Mononuclear cell (primary cell): ENCODE measurements around the gene KDR. TPM values are rescaled to one million over a fixed set of nuclear protein-coding genes. Genes with fewer than 3 reads are reported as not detected.

Experiments used
- H3K27me3 ChIP-seq: 2 replicates; pipeline ENCODE4 v1.6.0; 2011; ENCODE audit warnings: low read length, control low read depth; ENCODE audit not compliant: insufficient read depth
- H3K4me1 ChIP-seq: 2 replicates; pipeline ENCODE4 v1.5.1; 2011; ENCODE audit warnings: mild to moderate bottlenecking, low read length, control low read depth; ENCODE audit not compliant: insufficient read depth
- H3K4me3 ChIP-seq: 2 replicates; pipeline ENCODE4 v1.5.1; 2011; ENCODE audit warnings: mild to moderate bottlenecking, low read length, moderate library complexity
- H3K9me3 ChIP-seq: 2 replicates; pipeline ENCODE4 v1.5.1; 2011; ENCODE audit warnings: low read depth, mild to moderate bottlenecking, control low read depth, low read length
- total RNA-seq: library from RNA; depleted of rRNA; stranded (reverse); fragments of >200 nt; gene quantifications from one replicate; pipeline ENCODE4 v1.2.3, GENCODE V29; 2012

KDR gene
- total RNA-seq, 1 donor: not detected

DNA sequence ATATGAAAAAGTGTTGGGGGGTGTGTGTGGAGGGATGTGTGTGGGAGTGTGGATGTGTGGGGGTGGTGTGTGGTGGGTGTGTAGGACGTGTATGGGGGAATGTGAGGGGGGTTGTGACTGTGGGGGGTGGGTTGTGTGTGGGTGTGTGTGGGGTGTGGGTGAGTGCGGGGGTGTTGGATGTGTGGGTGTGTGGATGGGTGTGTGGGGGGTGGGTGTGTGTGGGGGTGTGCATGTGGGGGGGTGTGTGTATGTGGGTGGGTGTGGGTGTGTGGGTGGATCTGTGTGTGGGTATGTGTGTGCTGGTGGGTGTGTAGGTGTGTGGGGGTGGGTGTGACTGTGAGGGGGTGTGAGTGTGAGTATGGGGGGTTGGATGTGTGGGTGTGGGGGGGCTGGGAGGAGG lies 47.8 kb downstream of the KDR start:
- no peaks in the 10 kb centered on the region for H3K27me3 ChIP-seq
- no peaks in the 10 kb centered on the region for H3K4me1 ChIP-seq
- no peak overlapping the region for H3K4me3 ChIP-seq
- no peaks in the 10 kb centered on the region for H3K9me3 ChIP-seq

DNA sequence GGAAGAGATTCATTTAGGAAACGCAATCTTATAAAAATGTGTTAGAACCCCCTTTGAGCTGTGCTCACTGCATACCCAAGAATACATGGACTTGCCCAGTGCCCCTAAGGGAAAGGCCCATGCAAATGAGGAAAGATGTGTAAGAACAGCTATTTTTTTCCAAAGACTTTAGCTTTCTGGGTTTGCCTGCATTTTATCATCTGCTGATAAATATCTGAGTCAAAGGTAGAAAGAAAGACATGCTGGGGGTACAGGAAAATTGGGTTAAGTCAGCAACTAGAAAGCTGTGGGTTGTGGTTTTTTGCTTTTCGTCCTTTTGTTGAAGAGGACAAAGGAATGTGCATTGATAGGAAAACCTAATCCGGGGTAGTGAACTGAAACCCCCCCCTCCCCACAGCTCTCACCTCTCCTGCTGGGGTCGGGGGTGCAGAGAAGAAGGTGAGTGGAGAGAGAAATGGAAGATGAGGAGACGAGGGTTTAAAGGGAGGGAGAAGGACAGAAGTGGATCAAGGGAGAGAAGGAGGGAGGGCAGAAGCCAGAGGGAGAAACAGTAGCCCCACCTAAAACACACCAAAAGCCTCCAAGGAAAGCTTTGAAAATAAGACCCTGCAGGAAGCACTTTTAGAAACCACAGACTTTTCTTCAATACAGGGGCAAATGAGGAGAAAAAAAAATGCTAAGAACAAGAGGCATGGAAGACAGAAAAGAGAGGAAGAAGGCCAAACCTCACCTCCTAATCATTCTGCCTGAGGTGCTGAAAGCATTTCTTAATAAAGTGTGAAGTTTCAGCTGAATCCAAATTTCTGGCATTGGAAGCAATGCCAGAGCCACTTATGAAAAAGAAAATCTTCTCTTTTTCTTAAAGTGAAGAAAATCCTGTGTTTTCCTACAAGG lies 49.3 kb downstream of the KDR start:
- no peaks in the 10 kb centered on the region for H3K9me3 ChIP-seq
- no peaks in the 10 kb centered on the region for H3K4me1 ChIP-seq
- no peak overlapping the region for H3K4me3 ChIP-seq
- H3K27me3 ChIP-seq: no peaks in the 10 kb centered on the region

DNA sequence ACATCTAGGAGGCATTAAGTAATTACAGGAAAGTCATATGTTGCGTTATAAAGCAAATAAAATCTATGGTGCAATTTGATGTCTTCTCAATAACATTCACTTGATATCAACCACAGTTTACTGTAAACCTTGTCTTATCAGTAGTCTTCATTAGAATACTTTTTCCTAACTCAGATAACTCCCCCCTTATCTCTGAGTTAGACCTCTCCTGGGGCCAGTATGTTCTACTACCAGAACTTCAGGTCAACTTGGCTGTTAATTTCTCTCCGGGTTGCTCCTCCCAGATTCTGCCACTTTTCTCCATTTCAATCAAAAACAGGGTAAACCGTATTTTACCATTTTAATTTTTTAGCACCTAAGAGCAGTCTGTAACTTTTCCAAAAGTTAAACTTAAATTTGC lies 50.0 kb downstream of the KDR start:
- H3K27me3 ChIP-seq: no peaks in the 10 kb centered on the region
- no peak overlapping the region for H3K4me3 ChIP-seq
- no peaks in the 10 kb centered on the region for H3K9me3 ChIP-seq
- H3K4me1 ChIP-seq: no peaks in the 10 kb centered on the region

DNA sequence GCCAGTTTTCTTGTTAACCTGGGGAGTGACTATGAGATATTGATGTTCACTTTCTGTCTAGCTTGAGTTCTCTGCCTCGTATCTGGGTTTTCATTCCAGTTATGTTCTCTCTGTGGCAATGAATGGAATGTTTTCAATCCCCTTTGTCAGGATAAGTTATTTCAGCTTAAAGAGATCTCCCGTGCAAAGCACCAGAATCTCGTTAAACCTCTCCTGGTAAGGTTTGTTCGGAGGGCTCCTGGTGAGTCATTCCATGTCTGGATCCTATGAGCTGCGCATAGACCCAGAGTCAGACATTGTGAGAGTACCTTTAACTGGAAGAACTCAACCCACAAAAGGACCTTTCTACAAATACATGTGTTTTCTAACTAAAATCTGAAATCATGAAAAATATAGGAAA lies 51.0 kb downstream of the KDR start:
- Histone ChIP-seq H3K4me1 (no peaks in the 10 kb centered on the region), H3K4me3 (no peak overlapping the region), H3K9me3 (no peaks in the 10 kb centered on the region), H3K27me3 (no peaks in the 10 kb centered on the region)

DNA sequence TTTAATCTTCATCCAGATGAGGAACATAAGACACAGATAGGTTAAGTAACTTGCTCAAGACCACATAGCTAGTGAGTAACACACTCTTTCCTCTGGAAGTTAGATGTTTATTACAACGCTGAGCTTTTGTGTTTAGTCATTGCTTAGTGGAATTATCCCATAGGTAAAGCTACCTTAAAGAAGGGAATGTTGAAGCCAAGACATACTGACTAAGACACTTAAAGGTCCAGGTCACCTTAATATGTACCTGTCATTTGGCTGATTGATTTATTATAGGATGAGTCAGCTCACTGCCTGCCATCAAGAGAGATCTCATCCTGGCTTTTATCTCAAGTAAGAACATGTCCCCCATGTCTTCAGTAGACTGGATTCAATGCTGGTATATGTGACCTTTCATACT lies 53.4 kb downstream of the KDR start:
- Histone ChIP-seq H3K27me3 (no peaks in the 10 kb centered on the region), H3K4me1 (no peaks in the 10 kb centered on the region), H3K4me3 (no peak overlapping the region), H3K9me3 (no peaks in the 10 kb centered on the region)

DNA sequence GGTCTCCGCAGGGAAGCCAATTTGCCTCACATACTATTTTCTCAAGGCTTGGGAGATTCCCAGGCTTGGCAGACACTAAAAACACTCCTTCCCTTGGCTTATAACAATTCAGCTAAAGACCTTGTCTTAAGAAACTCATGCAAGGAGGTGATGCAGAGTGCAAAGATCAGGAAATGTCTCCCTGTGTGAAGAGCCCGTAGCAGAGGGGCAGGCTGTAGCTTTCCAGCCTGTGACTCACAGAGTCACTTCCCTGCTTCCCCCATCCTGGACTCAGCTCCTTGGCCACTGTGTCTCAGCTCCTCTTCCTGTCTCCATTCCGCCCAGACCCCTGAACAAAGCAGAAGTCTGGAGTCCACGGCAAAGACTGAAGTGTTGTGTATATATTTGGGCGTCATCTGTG lies 56.1 kb downstream of the KDR start:
- H3K9me3 ChIP-seq: no peaks in the 10 kb centered on the region
- no peaks in the 10 kb centered on the region for H3K27me3 ChIP-seq
- H3K4me1 ChIP-seq: no peaks in the 10 kb centered on the region
- H3K4me3 ChIP-seq: no peak overlapping the region

DNA sequence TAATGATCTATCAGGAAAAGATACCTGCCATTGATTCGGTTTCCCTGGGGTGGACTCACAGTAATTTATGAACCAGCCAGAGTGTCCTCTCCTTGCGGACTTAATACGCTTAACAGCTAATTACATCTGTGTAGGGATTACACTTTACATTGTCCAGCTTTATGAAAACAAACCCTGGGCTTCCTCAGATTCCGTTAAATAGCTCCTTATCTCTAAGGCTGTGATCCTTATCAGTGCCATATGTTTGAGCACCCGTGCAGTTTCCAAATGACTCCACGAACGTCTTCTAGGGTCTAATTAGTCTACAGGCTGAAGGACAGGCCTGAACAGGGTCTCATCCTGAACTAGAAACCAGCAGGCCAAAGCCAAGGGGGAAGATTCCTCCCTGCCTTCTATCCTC lies 56.9 kb downstream of the KDR start:
- H3K9me3 ChIP-seq: no peaks in the 10 kb centered on the region
- H3K4me1 ChIP-seq: no peaks in the 10 kb centered on the region
- H3K27me3 ChIP-seq: no peaks in the 10 kb centered on the region
- H3K4me3 ChIP-seq: no peak overlapping the region

DNA sequence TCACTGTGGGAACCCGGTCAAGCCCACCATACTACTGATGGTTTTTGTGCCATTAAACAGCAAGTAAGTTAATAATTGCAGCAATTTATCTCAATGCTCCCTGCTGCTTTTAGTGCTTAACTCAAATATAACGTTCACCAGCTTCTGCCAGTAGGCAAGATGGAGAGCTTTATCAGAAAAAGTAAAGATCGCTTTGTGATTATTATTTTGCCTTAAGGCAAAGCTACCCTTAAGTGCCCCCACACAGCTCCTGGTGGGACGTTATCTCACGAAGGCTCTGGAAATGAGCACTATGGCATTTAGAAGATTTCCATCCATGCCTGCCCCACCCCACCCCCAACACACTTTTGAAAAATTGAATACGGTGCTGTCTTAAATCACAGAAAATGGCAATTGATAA lies 59.4 kb downstream of the KDR start:
- Histone ChIP-seq H3K27me3 (no peaks in the 10 kb centered on the region), H3K4me1 (no peaks in the 10 kb centered on the region), H3K9me3 (no peaks in the 10 kb centered on the region), H3K4me3 (no peak overlapping the region)

DNA sequence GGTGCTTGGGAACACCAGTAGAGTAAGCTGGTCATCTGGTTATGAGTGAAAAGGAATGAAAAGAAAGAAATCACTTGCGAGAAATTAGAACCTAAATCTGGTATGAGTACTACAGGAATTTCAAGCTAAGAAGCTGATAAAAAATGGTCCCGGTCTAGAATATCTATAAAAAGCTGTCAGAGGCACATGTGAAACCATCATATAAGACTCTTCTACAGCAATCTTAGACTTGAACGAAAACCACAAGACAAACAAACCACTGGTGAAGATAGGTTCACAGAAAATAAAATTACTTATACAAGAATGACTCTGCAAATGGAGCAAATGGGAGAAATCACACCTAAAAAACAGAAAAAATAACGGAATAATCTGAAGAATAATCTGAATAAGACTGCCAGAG lies 69.9 kb downstream of the KDR start:
- Histone ChIP-seq H3K27me3 (no peaks in the 10 kb centered on the region), H3K4me1 (no peaks in the 10 kb centered on the region), H3K9me3 (no peaks in the 10 kb centered on the region), H3K4me3 (no peak overlapping the region)

DNA sequence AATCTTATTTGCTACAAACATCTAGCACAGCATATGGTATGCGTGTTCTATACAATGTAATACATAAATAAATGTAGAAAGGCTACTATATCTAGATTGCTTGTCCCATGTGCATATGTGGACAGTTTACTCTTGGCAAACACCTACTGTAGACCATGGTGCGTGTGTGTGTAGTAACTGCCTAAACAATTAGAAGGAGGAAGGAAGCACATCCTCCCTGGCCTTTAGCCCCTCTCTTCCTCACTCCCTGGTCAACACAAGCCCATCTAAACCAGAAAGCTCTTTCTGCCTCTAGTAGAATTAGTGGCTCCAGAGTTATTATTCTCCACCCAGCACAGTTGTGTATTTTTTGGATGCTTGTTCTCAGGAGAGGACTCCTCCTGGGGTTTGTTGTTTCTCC lies 73.9 kb downstream of the KDR start:
- Histone ChIP-seq H3K4me1 (no peaks in the 10 kb centered on the region), H3K9me3 (no peaks in the 10 kb centered on the region), H3K27me3 (no peaks in the 10 kb centered on the region), H3K4me3 (no peak overlapping the region)

DNA sequence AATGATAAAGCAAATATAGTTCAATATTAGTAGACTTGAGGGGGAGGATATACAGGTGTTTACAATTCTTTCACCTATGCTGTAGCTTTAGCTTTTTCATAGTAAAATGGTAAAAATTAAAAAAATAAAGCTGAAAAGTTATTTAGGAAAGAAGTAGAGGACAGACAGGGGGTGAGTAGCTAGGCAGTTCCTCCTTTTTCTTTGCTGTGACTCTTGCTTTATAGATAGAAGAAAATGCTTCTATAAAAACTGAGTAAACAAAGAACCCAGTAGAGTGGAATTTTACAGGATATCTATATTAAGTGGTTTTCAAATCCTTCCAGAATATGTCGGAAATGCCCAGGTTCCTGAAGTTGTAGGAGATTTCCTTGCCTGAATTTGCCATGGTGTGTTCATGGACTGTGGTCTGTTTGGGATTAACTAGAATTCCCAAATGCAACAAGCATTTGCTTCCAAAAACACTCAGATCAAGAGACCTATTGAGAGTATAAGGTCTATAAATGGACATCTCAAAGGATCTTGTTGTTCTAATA lies 74.9 kb downstream of the KDR start:
- no peaks in the 10 kb centered on the region for H3K27me3 ChIP-seq
- H3K4me1 ChIP-seq: no peaks in the 10 kb centered on the region
- no peak overlapping the region for H3K4me3 ChIP-seq
- no peaks in the 10 kb centered on the region for H3K9me3 ChIP-seq

DNA sequence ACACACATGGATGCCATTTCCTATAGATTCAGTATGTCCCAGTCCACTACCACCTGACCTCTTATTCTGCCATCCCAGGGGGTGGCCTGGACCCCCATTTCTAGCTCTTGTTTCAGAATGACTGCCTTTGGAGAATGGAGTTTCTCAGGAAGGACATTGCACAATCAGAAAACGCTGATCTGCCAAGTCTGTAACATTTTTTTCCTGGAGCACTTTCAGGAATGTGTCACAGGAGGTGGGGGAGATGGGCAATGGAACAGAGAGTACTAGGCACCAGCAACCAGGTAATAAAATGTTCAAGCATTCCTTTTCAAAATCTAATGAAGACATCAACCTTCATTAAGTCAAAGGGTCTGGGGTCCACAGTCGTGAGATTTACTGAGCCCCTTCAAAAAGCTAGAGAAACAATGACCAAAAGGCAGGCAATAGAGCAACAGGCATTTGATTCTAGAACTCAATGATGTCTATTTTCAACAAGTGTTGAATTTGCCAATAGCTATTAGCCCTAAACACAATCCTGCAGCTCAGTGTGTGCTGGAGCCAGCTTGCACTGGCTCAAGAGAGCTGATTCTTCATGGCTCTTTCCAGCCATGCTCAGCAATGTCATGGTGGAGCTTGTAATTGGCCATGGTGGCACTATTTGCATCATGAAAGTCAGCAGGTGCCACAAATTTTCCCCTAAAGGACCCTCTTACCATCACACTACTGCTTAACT lies 87.1 kb downstream of the KDR start:
- H3K27me3 ChIP-seq: no peaks in the 10 kb centered on the region
- no peaks in the 10 kb centered on the region for H3K4me1 ChIP-seq
- H3K4me3 ChIP-seq: no peak overlapping the region
- H3K9me3 ChIP-seq: no peaks in the 10 kb centered on the region

DNA sequence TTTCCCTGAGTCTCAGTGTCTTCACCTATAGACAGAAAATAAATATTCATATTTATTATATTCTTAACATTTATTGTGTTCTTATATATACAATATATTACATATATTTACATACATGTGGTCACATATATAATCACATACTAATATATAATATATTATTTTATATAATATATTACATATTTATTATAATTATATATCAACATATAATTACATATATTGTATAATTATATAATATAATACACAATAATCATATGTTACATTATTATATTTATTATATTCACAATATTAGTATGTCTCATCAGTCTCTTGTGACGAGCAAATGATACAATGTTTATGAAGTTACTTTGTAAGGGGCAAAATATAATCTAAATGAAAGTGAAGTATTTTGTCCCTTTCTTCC lies 87.7 kb downstream of the KDR start:
- no peak overlapping the region for H3K4me3 ChIP-seq
- no peaks in the 10 kb centered on the region for H3K9me3 ChIP-seq
- no peaks in the 10 kb centered on the region for H3K27me3 ChIP-seq
- no peaks in the 10 kb centered on the region for H3K4me1 ChIP-seq

DNA sequence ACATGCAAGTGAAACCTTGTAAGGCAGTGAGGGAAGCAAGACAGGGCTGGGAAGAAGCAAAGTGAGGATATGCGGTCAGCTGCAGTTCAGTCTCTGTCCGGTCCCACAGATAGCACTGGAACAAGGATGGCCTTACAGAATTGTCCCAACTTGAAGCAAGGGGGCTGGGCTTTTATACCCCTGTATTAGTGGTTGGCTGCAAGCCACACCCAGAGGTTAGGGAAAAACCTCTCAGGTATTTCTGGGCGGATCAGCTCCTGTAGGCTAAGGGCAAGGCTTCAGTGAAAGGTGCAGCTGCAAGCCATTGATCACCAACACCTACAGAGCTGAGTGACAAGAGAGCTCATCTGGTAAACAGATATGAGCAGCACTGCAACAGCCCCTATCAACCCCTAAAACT lies 89.0 kb downstream of the KDR start:
- no peaks in the 10 kb centered on the region for H3K9me3 ChIP-seq
- H3K27me3 ChIP-seq: no peaks in the 10 kb centered on the region

DNA sequence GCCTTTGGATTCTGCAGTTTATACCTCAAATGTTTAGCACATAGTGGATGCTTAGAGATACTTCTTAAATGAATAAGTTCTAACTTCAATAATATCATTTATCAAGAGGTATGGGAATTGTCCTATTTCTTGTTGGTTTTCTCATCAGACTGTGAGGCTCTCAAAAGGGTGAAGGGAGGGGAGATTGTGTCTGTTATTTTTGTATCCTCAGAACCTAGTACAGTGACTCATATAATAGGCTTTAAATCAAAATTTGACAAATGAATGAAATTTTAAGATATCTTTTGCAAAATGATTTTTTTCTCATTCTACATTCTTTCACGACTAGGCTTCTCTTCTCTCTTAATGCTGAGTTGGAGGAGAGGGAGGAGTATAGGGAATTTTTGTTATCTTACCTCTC lies 89.5 kb downstream of the KDR start:
- no peaks in the 10 kb centered on the region for H3K4me1 ChIP-seq
- no peaks in the 10 kb centered on the region for H3K9me3 ChIP-seq
- H3K4me3 ChIP-seq: no peak overlapping the region
- H3K27me3 ChIP-seq: no peaks in the 10 kb centered on the region

More for the DNA sequence above, 89.0 kb downstream of the KDR start:
- no peak overlapping the region for H3K4me3 ChIP-seq
- no peaks in the 10 kb centered on the region for H3K4me1 ChIP-seq
